ENCODE data around the gene CLCN5. TPM values are rescaled to one million over a fixed set of nuclear protein-coding genes. Genes with fewer than 3 reads are reported as not detected.

CLCN5 gene
- total RNA-seq, 1 experiment from 2014 or later: 4.9 TPM

- BruUV-seq (replicated peaks): no TSS peak
- TF ChIP-seq CTCF (IDR thresholded peaks at IDR 0.05; ENCODE audit: unreplicated experiment): no peak
- Mint-ChIP-seq H3K36me3 (ENCODE audit: insufficient read depth, unreplicated experiment) (peaks cover 7% of the 10 kb centered on the region), H3K27ac (ENCODE audit: low read depth, unreplicated experiment) (no peak overlapping the region), H3K4me3 (ENCODE audit: unreplicated experiment) (no peak overlapping the region), H3K9me3 (ENCODE audit: unreplicated experiment) (peaks cover 9% of the 10 kb centered on the region), H3K27me3 (ENCODE audit: insufficient read depth, unreplicated experiment) (peaks cover 85% of the 10 kb centered on the region), H3K4me1 (ENCODE audit: insufficient read depth, unreplicated experiment) (no peaks in the 10 kb centered on the region)
- intact Hi-C loops (cut with micrococcal nuclease): no loop called here
- CTCF ChIA-PET: interaction anchor here (1.1 kb wide), 1 partner anchor 18 kb away, joined by 4 read pairs; no protein-coding TSS in a partner anchor
- POLR2A ChIA-PET: interaction anchor here (0.6 kb wide), 1 partner anchor 11 kb away, joined by 3 read pairs; no protein-coding TSS in a partner anchor
- no peak for DNase-seq (ENCODE audit: unreplicated experiment)
Observed at GRCh38 chrX:49901048-49901447, 21.3 kb upstream of the CLCN5 start.

- TF ChIP-seq CTCF (IDR thresholded peaks at IDR 0.05; ENCODE audit: unreplicated experiment): no peak
- intact Hi-C loops (cut with micrococcal nuclease): loop anchor here (10.0 kb wide), 1 partner anchor 784 kb away; no protein-coding TSS in a partner anchor
- no TSS peak for BruUV-seq (replicated peaks)
- Mint-ChIP-seq H3K9me3 (ENCODE audit: unreplicated experiment) (no peaks in the 10 kb centered on the region), H3K4me1 (ENCODE audit: insufficient read depth, unreplicated experiment) (no peaks in the 10 kb centered on the region), H3K27ac (ENCODE audit: low read depth, unreplicated experiment) (no peak overlapping the region), H3K27me3 (ENCODE audit: insufficient read depth, unreplicated experiment) (peaks cover 42% of the 10 kb centered on the region), H3K4me3 (ENCODE audit: unreplicated experiment) (no peak overlapping the region), H3K36me3 (ENCODE audit: insufficient read depth, unreplicated experiment) (no peaks in the 10 kb centered on the region)
- DNase-seq (ENCODE audit: unreplicated experiment): no peak
- ChIA-PET POLR2A (no interaction called here), CTCF (interaction anchor here (1.5 kb wide), 1 partner anchor 9 kb away, joined by 9 read pairs; no protein-coding TSS in a partner anchor)
Observed at GRCh38 chrX:49910344-49910743, 12.1 kb upstream of the CLCN5 start.

GRCh38 chrX:49912086-49912485 lies 10.3 kb upstream of the CLCN5 start:
- Mint-ChIP-seq H3K4me1 (ENCODE audit: insufficient read depth, unreplicated experiment) (no peaks in the 10 kb centered on the region), H3K27ac (ENCODE audit: low read depth, unreplicated experiment) (no peak overlapping the region), H3K9me3 (ENCODE audit: unreplicated experiment) (no peaks in the 10 kb centered on the region), H3K4me3 (ENCODE audit: unreplicated experiment) (no peak overlapping the region), H3K27me3 (ENCODE audit: insufficient read depth, unreplicated experiment) (peaks cover 40% of the 10 kb centered on the region), H3K36me3 (ENCODE audit: insufficient read depth, unreplicated experiment) (no peaks in the 10 kb centered on the region)
- no peak for TF ChIP-seq CTCF (IDR thresholded peaks at IDR 0.05; ENCODE audit: unreplicated experiment)
- POLR2A ChIA-PET: no interaction called here
- CTCF ChIA-PET: interaction anchor here (0.7 to 1.1 kb wide), 2 partner anchors 27 to 53 kb away, joined by 3 to 5 read pairs; no protein-coding TSS in a partner anchor
- no peak for DNase-seq (ENCODE audit: unreplicated experiment)
- BruUV-seq (replicated peaks): no TSS peak
- intact Hi-C loops (cut with micrococcal nuclease): loop anchor here (10.0 kb wide), 1 partner anchor 783 kb away; no protein-coding TSS in a partner anchor

GRCh38 chrX:49912861-49913260 lies 9.5 kb upstream of the CLCN5 start:
- intact Hi-C loops (cut with micrococcal nuclease): loop anchor here (10.0 kb wide), 1 partner anchor 782 kb away; no protein-coding TSS in a partner anchor
- no peak for TF ChIP-seq CTCF (IDR thresholded peaks at IDR 0.05; ENCODE audit: unreplicated experiment)
- ChIA-PET CTCF (interaction anchor here (0.6 to 1.1 kb wide), 5 partner anchors 8 to 666 kb away, joined by 3 to 6 read pairs (median 4); no protein-coding TSS in a partner anchor), POLR2A (no interaction called here)
- no peaks in the 10 kb centered on the region for H3K9me3 Mint-ChIP-seq (ENCODE audit: unreplicated experiment)
- H3K4me3 Mint-ChIP-seq (ENCODE audit: unreplicated experiment): no peak overlapping the region
- H3K36me3 Mint-ChIP-seq (ENCODE audit: insufficient read depth, unreplicated experiment): no peaks in the 10 kb centered on the region
- H3K4me1 Mint-ChIP-seq (ENCODE audit: insufficient read depth, unreplicated experiment): no peaks in the 10 kb centered on the region
- peaks cover 32% of the 10 kb centered on the region for H3K27me3 Mint-ChIP-seq (ENCODE audit: insufficient read depth, unreplicated experiment)
- BruUV-seq (replicated peaks): no TSS peak
- no peak for DNase-seq (ENCODE audit: unreplicated experiment)
- H3K27ac Mint-ChIP-seq (ENCODE audit: low read depth, unreplicated experiment): no peak overlapping the region

Data from MCF 10A (cell line).